ENCODE measurements around the gene STT3A. TPM values are rescaled to one million over a fixed set of nuclear protein-coding genes. Genes with fewer than 3 reads are reported as not detected.

STT3A gene
- total RNA-seq, 1 experiment from 2014 or later = 156 TPM

DNA sequence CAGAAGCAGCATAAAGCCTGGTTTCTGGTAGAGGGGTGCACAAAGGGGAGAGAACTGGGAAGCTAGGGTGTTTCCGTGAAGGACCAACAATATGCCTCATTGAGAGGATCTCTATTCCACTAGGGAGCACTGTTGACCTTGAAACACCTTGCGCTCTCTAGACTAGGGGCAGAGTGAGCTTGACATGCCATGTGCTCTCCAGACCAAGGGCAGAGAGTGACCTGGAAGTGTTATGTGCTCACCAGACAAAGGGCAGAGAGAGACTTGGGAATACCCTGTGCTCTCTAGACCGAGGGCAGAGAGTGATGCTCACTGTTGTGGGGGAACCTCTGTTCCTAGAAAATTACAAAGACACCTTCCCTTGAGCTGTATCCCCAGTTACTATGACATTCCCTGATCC lies 38.6 kb upstream of the STT3A start:
- Histone ChIP-seq H3K4me2 (ENCODE audit: low read length) (no peak overlapping the region), H4K20me1 (ENCODE audit: insufficient read depth) (no peaks in the 10 kb centered on the region), H3K9me3 (ENCODE audit: control insufficient read depth in 1 of 2, insufficient read depth in 1 of 2, low read depth in 1 of 2, low read length in 2 of 2) (no peaks in the 10 kb centered on the region), H3K4me3 (replicated peaks in 1 of 2; ENCODE audit: low read depth in 1 of 2, low read length in 2 of 2) (no peak overlapping the region), H3K27ac (ENCODE audit: low read depth, low read length) (no peak overlapping the region), H3K9ac (ENCODE audit: low read length) (no peak overlapping the region), H3K4me1 (ENCODE audit: control insufficient read depth in 1 of 2, insufficient read depth in 2 of 2, low read length in 2 of 2) (no peaks in the 10 kb centered on the region), H2AFZ (ENCODE audit: low read depth, low read length, poor library complexity, severe bottlenecking) (no peak overlapping the region), H3K9me2 (ENCODE audit: insufficient read depth) (no peaks in the 10 kb centered on the region), H3K27me3 (ENCODE audit: insufficient read depth, low read length) (no peaks in the 10 kb centered on the region), H3K79me2 (ENCODE audit: insufficient read depth, low read length) (no peaks in the 10 kb centered on the region), H3K36me3 (ENCODE audit: control insufficient read depth in 1 of 2, insufficient read depth in 2 of 2, low read length in 2 of 2) (no peaks in the 10 kb centered on the region)
- ChIA-PET CTCF (interaction anchor here (0.5 to 1.3 kb wide), 3 partner anchors 15 to 349 kb away, joined by 3 to 5 read pairs (median 3); partner anchors contain the start of genes EI24 and PUS3), RAD21 (ENCODE audit: low non-redundant PET in 1 of 2, low total read pairs in 2 of 2, uncharacterized antibody in 2 of 2, unreplicated experiment in 2 of 2) (interaction anchor here in 1 of 2 experiments (1.1 kb wide), 1 partner anchor 321 kb away, joined by 3 read pairs; no protein-coding TSS in a partner anchor), POLR2A (no interaction called here)
- no TSS peak for BruUV-seq (replicated peaks)
- DNase-seq (ENCODE audit: low read depth, low spot score) (peak; percentile 13), ATAC-seq (peak; percentile 85)
- TF ChIP-seq, protein P1, sequence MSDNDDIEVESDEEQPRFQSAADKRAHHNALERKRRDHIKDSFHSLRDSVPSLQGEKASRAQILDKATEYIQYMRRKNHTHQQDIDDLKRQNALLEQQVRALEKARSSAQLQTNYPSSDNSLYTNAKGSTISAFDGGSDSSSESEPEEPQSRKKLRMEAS (IDR thresholded peaks at IDR 0.05) = peak; percentile 73
- TF ChIP-seq SP1 (IDR thresholded peaks at IDR 0.05; ENCODE audit: low read depth) (no peak), CTCF (IDR thresholded peaks at IDR 0.05 in 2 of 3, conservative IDR thresholded peaks at IDR 0.05 in 1 of 3; ENCODE audit: borderline replicate concordance in 1 of 3, insufficient read depth in 1 of 3, low read depth in 2 of 3, low read length in 2 of 3) (peak in 2 of 3 experiments; percentile 21 to 36; a peak in 2 of 6 replicates), CEBPB (IDR thresholded peaks at IDR 0.05; ENCODE audit: low read depth) (no peak), RAD21 (IDR thresholded peaks at IDR 0.05; ENCODE audit: low read depth) (peak; percentile 58), ELF1 (IDR thresholded peaks at IDR 0.05; ENCODE audit: borderline replicate concordance, low read depth) (no peak), TCF7L2 (IDR thresholded peaks at IDR 0.05; ENCODE audit: borderline replicate concordance, extremely low read depth, insufficient read depth, insufficient read length) (no peak)
- intact Hi-C loops (cut with micrococcal nuclease) = loop anchor here (1.0 kb wide), 1 partner anchor 320 kb away; no protein-coding TSS in a partner anchor

- no TSS peak for BruUV-seq (replicated peaks)
- intact Hi-C loops (cut with micrococcal nuclease) = no loop called here
- no peak overlapping the region for H3K9ac ChIP-seq (ENCODE audit: low read length)
- no peaks in the 10 kb centered on the region for H3K9me2 ChIP-seq (ENCODE audit: insufficient read depth)
- DNase-seq (ENCODE audit: low read depth, low spot score) = no peak
- H3K9me3 ChIP-seq (ENCODE audit: control insufficient read depth in 1 of 2, insufficient read depth in 1 of 2, low read depth in 1 of 2, low read length in 2 of 2) = no peaks in the 10 kb centered on the region
- no peak overlapping the region for H2AFZ ChIP-seq (ENCODE audit: low read depth, low read length, poor library complexity, severe bottlenecking)
- POLR2A ChIA-PET = no interaction called here
- no peaks in the 10 kb centered on the region for H3K4me1 ChIP-seq (ENCODE audit: control insufficient read depth in 1 of 2, insufficient read depth in 2 of 2, low read length in 2 of 2)
- RAD21 ChIA-PET (ENCODE audit: low non-redundant PET in 1 of 2, low total read pairs in 2 of 2, uncharacterized antibody in 2 of 2, unreplicated experiment in 2 of 2) = no interaction called here
- no peaks in the 10 kb centered on the region for H3K79me2 ChIP-seq (ENCODE audit: insufficient read depth, low read length)
- CTCF ChIA-PET = no interaction called here
- H3K27ac ChIP-seq (ENCODE audit: low read depth, low read length) = no peak overlapping the region
- H3K4me2 ChIP-seq (ENCODE audit: low read length) = no peak overlapping the region
- H3K27me3 ChIP-seq (ENCODE audit: insufficient read depth, low read length) = no peaks in the 10 kb centered on the region
- no peaks in the 10 kb centered on the region for H3K36me3 ChIP-seq (ENCODE audit: control insufficient read depth in 1 of 2, insufficient read depth in 2 of 2, low read length in 2 of 2)
- no peak for ATAC-seq
- no peaks in the 10 kb centered on the region for H4K20me1 ChIP-seq (ENCODE audit: insufficient read depth)
- no peak overlapping the region for H3K4me3 ChIP-seq (replicated peaks in 1 of 2; ENCODE audit: low read depth in 1 of 2, low read length in 2 of 2)
- TF ChIP-seq, protein P1 (IDR thresholded peaks at IDR 0.05) = no peak
- no peak for TF ChIP-seq CEBPB (IDR thresholded peaks at IDR 0.05; ENCODE audit: low read depth)
- TF ChIP-seq ZFX (IDR thresholded peaks at IDR 0.05) = no peak
- no peak for TF ChIP-seq CBX3 (IDR thresholded peaks at IDR 0.05; ENCODE audit: low read depth)
- TF ChIP-seq ZNF274 (IDR thresholded peaks at IDR 0.05; ENCODE audit: low read depth, low read length) = no peak
- no peak for TF ChIP-seq RAD21 (IDR thresholded peaks at IDR 0.05; ENCODE audit: low read depth)
- TF ChIP-seq, protein P2, sequence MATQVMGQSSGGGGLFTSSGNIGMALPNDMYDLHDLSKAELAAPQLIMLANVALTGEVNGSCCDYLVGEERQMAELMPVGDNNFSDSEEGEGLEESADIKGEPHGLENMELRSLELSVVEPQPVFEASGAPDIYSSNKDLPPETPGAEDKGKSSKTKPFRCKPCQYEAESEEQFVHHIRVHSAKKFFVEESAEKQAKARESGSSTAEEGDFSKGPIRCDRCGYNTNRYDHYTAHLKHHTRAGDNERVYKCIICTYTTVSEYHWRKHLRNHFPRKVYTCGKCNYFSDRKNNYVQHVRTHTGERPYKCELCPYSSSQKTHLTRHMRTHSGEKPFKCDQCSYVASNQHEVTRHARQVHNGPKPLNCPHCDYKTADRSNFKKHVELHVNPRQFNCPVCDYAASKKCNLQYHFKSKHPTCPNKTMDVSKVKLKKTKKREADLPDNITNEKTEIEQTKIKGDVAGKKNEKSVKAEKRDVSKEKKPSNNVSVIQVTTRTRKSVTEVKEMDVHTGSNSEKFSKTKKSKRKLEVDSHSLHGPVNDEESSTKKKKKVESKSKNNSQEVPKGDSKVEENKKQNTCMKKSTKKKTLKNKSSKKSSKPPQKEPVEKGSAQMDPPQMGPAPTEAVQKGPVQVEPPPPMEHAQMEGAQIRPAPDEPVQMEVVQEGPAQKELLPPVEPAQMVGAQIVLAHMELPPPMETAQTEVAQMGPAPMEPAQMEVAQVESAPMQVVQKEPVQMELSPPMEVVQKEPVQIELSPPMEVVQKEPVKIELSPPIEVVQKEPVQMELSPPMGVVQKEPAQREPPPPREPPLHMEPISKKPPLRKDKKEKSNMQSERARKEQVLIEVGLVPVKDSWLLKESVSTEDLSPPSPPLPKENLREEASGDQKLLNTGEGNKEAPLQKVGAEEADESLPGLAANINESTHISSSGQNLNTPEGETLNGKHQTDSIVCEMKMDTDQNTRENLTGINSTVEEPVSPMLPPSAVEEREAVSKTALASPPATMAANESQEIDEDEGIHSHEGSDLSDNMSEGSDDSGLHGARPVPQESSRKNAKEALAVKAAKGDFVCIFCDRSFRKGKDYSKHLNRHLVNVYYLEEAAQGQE (IDR thresholded peaks at IDR 0.05; ENCODE audit: low read depth) = no peak
Measured at GRCh38 chr11:125559888-125560287, 32.8 kb upstream of the STT3A start.
